Measurements from ENCODE around the gene KMO. TPM values are rescaled to one million over a fixed set of nuclear protein-coding genes. Genes with fewer than 3 reads are reported as not detected.

Gene KMO
- total RNA-seq, 1 donor, result not detected

DNA sequence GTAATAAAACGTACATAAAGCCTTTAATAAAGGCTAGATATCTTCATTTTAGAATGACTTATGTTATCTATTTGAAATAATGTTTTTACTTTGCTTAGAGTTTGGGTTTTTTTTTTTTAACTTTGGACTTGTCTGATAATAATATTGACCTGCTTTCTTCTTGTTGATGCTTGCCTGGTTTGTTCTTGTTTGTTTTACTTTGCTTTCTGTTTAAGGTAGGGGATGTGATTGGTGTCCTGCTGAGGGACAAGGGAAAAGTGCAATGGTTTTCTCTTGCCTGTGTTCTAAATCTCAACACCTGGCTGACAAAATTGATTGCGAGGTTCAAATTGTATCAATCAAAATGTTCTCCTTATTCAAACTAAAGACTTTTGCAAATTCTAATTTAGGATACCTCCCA is 10.5 kb upstream of the KMO start:
- no peak for TF ChIP-seq CTCF (IDR thresholded peaks at IDR 0.05; ENCODE audit: insufficient read depth, low read length)
- no peak overlapping the region for H3K4me3 ChIP-seq (ENCODE audit: low read depth, low read length)
- no peak for DNase-seq (ENCODE audit: low read depth)

GRCh38 chr1:241525026-241525425 is 7.2 kb upstream of the KMO start:
- DNase-seq (ENCODE audit: low read depth), result no peak
- no peak overlapping the region for H3K4me3 ChIP-seq (ENCODE audit: low read depth, low read length)
- TF ChIP-seq CTCF (IDR thresholded peaks at IDR 0.05; ENCODE audit: insufficient read depth, low read length), result no peak

GRCh38 chr1:241527146-241527545 is 5.0 kb upstream of the KMO start:
- TF ChIP-seq CTCF (IDR thresholded peaks at IDR 0.05; ENCODE audit: insufficient read depth, low read length), result no peak
- no peak for DNase-seq (ENCODE audit: low read depth)
- H3K4me3 ChIP-seq (ENCODE audit: low read depth, low read length), result no peak overlapping the region

DNA sequence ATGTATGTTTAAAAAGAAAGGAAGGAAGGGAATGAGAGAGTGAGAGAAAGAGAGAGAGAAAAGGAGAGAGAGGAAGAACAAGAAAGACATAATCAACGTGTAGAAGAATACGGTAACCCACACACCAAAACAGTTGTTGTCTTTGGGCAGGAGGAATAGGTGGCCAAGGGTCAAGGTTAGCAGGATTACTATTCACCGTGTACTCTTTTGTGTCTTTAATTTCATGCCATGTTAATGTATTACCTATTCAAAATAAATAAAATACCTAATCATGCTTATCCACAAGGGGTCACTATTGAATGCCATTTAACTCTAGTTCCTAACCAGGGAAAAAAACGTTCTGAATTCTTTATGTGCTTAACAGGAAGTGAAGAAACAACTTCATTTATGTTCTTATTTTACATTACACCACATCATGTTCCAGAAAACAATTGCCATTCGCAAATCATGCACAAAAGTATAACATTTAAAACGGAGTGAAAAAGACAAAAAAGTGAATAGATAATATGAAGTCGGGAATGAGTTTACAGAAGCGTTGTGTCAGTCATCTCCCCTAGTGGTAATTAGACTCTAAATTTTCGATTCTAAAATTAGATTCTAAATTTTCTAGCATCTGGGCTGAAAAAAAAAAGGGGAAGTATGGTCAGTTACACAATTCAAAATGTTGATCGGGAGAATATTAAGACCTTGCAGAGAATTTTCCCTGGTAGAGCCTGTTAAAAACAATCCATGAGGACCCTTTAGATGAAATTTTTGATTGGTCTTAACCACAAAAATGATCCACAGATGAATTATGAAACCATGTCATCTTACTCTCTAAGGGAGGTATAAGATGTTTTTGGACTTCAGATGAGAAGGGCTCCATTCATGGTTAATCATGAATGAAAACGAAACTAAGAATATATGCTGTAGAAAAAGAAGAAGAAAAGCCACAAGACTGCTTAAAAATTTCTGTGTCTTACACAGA is 700 bp upstream of the KMO start:
- DNase-seq (ENCODE audit: low read depth), result peak; percentile 83
- peak overlapping the region; percentile 61 for H3K4me3 ChIP-seq (ENCODE audit: low read depth, low read length)
- peak; percentile 56 for TF ChIP-seq CTCF (IDR thresholded peaks at IDR 0.05; ENCODE audit: insufficient read depth, low read length)

- TF ChIP-seq CTCF (IDR thresholded peaks at IDR 0.05; ENCODE audit: insufficient read depth, low read length), result no peak
- H3K4me3 ChIP-seq (ENCODE audit: low read depth, low read length), result no peak overlapping the region
These were observed 686 bp downstream of the KMO start for GRCh38 chr1:241532864-241533263.

GRCh38 chr1:241533326-241534115 is 1.3 kb downstream of the KMO start:
- H3K4me3 ChIP-seq (ENCODE audit: low read depth, low read length), result no peak overlapping the region
- no peak for DNase-seq (ENCODE audit: low read depth)
- TF ChIP-seq CTCF (IDR thresholded peaks at IDR 0.05; ENCODE audit: insufficient read depth, low read length), result no peak

More at GRCh38 chr1:241532864-241533263, 686 bp downstream of the KMO start:
- DNase-seq (ENCODE audit: low read depth), result no peak

All from fibroblast of the aortic adventitia (primary cell).